HFFc6 (cell line): ENCODE results near the gene AXIN1. TPM values are rescaled to one million over a fixed set of nuclear protein-coding genes. Genes with fewer than 3 reads are reported as not detected.
"Not testable (repeated sequence)": the region's sequence is repeated elsewhere in the genome, so short reads cannot be mapped to it uniquely, and the experiment has no call there.

Source experiments
- DNase-seq: peaks from one replicate; pipeline ENCODE4 v3.0.0-alpha.2; 2018
- H3K27ac Mint-ChIP-seq: 2 replicates; pipeline ENCODE4 v1.8.0; 2020; ENCODE audit warnings: mild to moderate bottlenecking, mixed read lengths
- H3K27me3 Mint-ChIP-seq: 2 replicates; pipeline ENCODE4 v1.8.0; 2021; ENCODE audit warnings: mild to moderate bottlenecking, moderate library complexity, mixed read lengths; ENCODE audit not compliant: insufficient read depth
- H3K36me3 Mint-ChIP-seq: 2 replicates; pipeline ENCODE4 v1.8.0; 2021; ENCODE audit warnings: low read depth, mixed read lengths
- H3K4me1 Mint-ChIP-seq: 2 replicates; pipeline ENCODE4 v1.8.0; 2020; ENCODE audit warnings: low read depth, mixed read lengths
- H3K4me3 Mint-ChIP-seq: 2 replicates; pipeline ENCODE4 v1.8.0; 2020; ENCODE audit warnings: mild to moderate bottlenecking, moderate library complexity, mixed read lengths
- H3K9me3 Mint-ChIP-seq: 2 replicates; pipeline ENCODE4 v1.8.0; 2020; ENCODE audit warnings: mild to moderate bottlenecking, mixed read lengths
- total RNA-seq, 6 experiments: library from RNA; stranded (reverse); fragmentation: NEBNext Ultra II Directional; extraction: Animal tissue kit (Norgen Biotek cat#: 25700); gene quantifications; 2 replicates in 1 of 6; 3 replicates in 5 of 6; pipeline ENCODE4 v1.2.3, GENCODE V29; 2021
- TF ChIP-seq, protein P1 (sequence below): fragments of 200-600 bp; sonication (generic); IDR thresholded peaks from 2 replicates; pipeline ENCODE4 v1.5.0; 2021; ENCODE audit warnings: antibody characterized with exemption, mild to moderate bottlenecking

The AXIN1 gene
- total RNA-seq, 6 experiments from 2014 or later: 13.6 to 16.7 (median 14.7) TPM

- no peak for DNase-seq
- Mint-ChIP-seq H3K27ac (no peak overlapping the region), H3K9me3 (no peaks in the 10 kb centered on the region), H3K36me3 (no peaks in the 10 kb centered on the region), H3K4me3 (no peak overlapping the region), H3K4me1 (peaks cover 4% of the 10 kb centered on the region; the same call in 1 of the 2 replicates), H3K27me3 (peaks cover 4% of the 10 kb centered on the region)
- TF ChIP-seq, protein P1, sequence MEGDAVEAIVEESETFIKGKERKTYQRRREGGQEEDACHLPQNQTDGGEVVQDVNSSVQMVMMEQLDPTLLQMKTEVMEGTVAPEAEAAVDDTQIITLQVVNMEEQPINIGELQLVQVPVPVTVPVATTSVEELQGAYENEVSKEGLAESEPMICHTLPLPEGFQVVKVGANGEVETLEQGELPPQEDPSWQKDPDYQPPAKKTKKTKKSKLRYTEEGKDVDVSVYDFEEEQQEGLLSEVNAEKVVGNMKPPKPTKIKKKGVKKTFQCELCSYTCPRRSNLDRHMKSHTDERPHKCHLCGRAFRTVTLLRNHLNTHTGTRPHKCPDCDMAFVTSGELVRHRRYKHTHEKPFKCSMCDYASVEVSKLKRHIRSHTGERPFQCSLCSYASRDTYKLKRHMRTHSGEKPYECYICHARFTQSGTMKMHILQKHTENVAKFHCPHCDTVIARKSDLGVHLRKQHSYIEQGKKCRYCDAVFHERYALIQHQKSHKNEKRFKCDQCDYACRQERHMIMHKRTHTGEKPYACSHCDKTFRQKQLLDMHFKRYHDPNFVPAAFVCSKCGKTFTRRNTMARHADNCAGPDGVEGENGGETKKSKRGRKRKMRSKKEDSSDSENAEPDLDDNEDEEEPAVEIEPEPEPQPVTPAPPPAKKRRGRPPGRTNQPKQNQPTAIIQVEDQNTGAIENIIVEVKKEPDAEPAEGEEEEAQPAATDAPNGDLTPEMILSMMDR: no peak
These were observed 81.9 kb downstream of the AXIN1 start for GRCh38 chr16:270381-271255.

DNA sequence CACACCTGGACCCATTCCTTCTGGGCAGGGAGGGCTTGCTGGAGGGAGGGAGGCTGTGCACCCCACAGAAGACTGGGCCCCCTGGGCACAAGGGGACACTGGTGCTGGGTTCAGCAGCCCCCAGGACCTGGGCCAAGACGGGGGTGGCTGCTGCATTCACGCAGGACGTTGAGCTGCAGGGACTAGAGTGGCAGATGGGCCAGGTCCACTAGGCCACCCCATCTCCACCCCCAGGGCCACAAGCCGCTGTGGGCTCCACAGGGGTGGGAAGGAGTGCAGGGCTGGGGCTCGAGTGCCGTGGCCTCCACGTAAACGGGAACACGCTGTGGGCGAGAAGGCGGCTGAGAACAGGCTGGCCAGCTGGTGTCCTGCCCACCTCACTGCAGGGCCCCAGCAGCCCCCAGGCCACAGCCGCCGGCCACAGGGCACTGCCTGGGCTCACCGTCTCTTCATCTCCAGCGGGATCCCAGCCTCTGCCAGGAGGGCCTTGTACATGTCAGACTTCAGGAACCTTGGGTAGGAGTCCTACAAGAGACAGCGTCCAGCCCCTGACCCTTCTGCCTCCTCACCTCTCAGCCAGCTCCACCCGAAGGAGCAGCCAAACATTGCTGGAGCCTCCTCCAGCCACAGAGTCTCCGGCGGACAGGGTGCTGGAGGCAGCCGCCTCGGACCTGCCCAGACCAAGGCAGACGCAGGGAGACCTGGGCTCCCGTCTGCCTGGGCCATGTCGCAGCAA lies 83.3 kb downstream of the AXIN1 start:
- TF ChIP-seq, protein P1: no peak
- H3K27me3 Mint-ChIP-seq: peaks cover 6% of the 10 kb centered on the region
- H3K9me3 Mint-ChIP-seq: no peaks in the 10 kb centered on the region
- no peak overlapping the region for H3K27ac Mint-ChIP-seq
- no peak overlapping the region for H3K4me3 Mint-ChIP-seq
- no peaks in the 10 kb centered on the region for H3K36me3 Mint-ChIP-seq
- no peak for DNase-seq
- H3K4me1 Mint-ChIP-seq: peaks cover 5% of the 10 kb centered on the region; the same call in 1 of the 2 replicates

DNA sequence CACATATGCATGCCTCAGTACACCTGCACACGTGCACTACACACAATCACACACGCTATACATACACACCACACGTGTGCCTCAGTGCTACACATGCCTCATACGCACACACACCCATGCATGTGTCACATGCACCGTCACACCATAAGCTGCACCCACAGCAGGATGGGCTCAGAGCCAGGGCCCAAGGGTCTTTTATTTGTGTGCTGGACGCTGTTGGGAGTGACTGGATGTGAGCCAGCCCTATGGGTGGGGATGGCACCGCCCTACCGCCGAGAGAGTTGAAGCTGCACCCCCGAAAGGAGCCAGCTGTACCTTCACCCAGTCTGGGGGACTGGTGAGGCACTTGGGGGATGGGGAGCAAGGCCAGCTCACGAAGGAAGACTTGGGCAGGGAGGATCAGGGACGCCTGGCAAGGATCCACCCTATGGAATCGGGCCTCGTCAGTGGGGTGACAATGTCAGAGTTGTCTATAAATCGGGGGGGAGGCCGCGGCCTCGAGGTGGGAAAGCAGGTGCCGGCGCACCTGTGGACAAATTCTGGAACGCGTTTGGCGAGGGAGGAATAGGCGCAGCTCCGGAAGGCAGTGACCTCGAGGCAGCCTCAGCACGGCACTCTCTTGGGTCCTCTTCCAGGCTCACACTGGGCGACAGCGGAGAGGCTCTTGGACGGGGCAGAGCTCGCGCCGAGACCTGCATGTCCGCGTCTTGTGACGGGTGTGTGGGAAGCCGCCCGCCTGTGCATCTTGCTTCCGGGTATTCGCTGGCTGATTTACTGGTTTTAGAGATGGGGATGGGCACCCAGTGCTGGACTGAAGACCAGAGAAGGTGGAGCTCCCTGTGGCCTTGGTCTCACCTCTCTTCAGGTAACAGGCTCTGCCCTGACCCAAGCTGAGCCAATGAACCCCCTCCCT lies 84.1 kb downstream of the AXIN1 start:
- Mint-ChIP-seq H3K27me3 (peaks cover 6% of the 10 kb centered on the region), H3K27ac (no peak overlapping the region), H3K4me3 (no peak overlapping the region)

DNA sequence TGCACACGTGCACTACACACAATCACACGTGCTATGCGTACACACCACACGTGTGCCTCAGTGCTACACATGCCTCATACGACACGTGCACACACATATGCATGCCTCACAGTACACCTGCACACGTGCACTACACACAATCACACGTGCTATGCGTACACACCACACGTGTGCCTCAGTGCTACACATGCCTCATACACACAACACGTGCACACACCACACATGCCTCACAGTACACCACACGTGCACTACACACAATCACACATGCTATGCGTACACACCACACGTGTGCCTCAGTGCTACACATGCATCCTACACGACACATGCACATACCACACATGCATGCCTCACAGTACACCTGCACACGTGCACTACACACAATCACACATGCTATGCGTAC lies 85.0 kb downstream of the AXIN1 start:
- H3K9me3 Mint-ChIP-seq, H3K27ac Mint-ChIP-seq, DNase-seq, H3K36me3 Mint-ChIP-seq, H3K4me1 Mint-ChIP-seq, H3K27me3 Mint-ChIP-seq, H3K4me3 Mint-ChIP-seq: not testable (repeated sequence)

More for the DNA sequence above, 84.1 kb downstream of the AXIN1 start:
- Mint-ChIP-seq H3K4me1 (peaks cover 5% of the 10 kb centered on the region; the same call in 1 of the 2 replicates), H3K9me3 (no peaks in the 10 kb centered on the region), H3K36me3 (no peaks in the 10 kb centered on the region)
- TF ChIP-seq, protein P1: no peak
- DNase-seq: no peak

DNA sequence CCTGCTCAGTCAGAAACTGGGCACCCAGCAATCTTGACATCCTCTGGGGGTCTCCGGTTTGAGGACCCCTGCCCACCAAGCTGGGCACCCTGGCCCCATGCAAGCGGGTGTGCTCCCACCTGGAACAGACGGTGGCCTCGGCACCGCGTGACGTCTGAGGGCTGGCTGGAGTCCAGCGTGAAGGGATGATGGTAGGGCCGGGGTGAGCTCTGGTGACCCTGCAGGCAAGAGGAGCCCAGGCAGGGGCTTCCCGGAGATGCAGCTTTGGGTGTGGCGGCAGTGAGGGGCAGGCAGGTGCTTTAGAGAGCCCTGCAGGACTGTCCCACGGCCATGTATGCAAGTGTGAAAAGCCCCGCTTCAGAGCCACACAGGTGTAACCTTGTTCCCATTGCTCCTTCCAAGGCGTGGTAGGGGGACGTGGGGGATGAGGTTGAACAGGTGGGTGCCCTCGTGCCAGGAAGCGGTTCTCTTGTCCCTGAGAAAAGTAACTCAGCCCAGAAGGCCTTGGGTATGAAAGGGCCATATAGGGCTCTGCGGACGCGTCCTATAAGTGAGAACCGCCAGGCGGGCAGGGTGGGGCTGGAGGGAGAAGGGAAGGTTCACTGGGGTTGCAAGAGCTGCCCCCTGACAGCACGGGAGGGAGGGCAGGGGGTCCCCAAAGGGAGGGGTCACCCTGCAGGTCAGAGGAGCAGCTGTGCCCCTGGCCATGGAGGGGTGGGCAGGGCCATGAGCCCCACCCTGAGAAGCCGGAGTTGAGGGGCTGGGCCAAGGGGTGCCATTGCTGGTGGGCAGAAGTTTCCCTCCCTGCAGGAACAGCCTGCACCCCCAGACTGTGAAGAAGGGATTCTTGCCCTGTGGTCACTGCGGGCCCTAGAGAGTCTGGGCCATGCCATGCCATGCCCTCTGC lies 86.0 kb downstream of the AXIN1 start:
- Mint-ChIP-seq H3K4me1 (peaks cover 5% of the 10 kb centered on the region; the same call in 1 of the 2 replicates), H3K27me3 (peaks cover 6% of the 10 kb centered on the region), H3K9me3 (no peaks in the 10 kb centered on the region), H3K4me3 (no peak overlapping the region), H3K36me3 (no peaks in the 10 kb centered on the region), H3K27ac (no peak overlapping the region)
- TF ChIP-seq, protein P1: no peak
- no peak for DNase-seq
